Fibroblast of lung (primary cell): ENCODE measurements around the gene TFCP2. TPM values are rescaled to one million over a fixed set of nuclear protein-coding genes. Genes with fewer than 3 reads are reported as not detected.

Experiments used
- DNase-seq, 2 donors: peaks; one replicate each; pipeline versions ENCODE4 v3.0.0 to v3.0.0-alpha.2; 2010; ENCODE audit warnings: low read depth in 2 of 2
- H2AFZ ChIP-seq: 2 replicates; pipeline ENCODE4 v1.5.1; 2012; ENCODE audit warnings: low read length, control low read depth, inconsistent platforms
- H3K27ac ChIP-seq: 2 replicates; pipeline ENCODE4 v1.5.1; 2011; ENCODE audit warnings: low read length, control low read depth; ENCODE audit not compliant: insufficient read depth
- H3K27me3 ChIP-seq: 2 replicates; pipeline ENCODE4 v1.5.1; 2011; ENCODE audit warnings: mild to moderate bottlenecking, low read length; ENCODE audit not compliant: control insufficient read depth, insufficient read depth
- H3K36me3 ChIP-seq: 2 replicates; pipeline ENCODE4 v1.5.1; 2011; ENCODE audit warnings: low read length; ENCODE audit not compliant: control insufficient read depth, insufficient read depth
- H3K4me1 ChIP-seq: 2 replicates; pipeline ENCODE4 v1.5.1; 2011; ENCODE audit warnings: low read length; ENCODE audit not compliant: control insufficient read depth, insufficient read depth; ENCODE audit errors: extremely low read depth
- H3K4me2 ChIP-seq: 2 replicates; pipeline ENCODE4 v1.5.1; 2011; ENCODE audit warnings: low read length, control low read depth; ENCODE audit not compliant: insufficient read depth; ENCODE audit errors: extremely low read depth
- H3K4me3 ChIP-seq, 4 experiments: fragments of 200-600 bp in 1 of 4; sonication (generic) in 1 of 4; replicated peaks in 1 of 4; 2 replicates each; pipeline ENCODE4 v1.5.1; 2011 to 2016; ENCODE audit warnings: low read length in 4 of 4, low read depth in 3 of 4, mild to moderate bottlenecking in 3 of 4, control low read depth in 2 of 4, inconsistent platforms in 1 of 4, mixed read lengths in 1 of 4; ENCODE audit not compliant: insufficient read depth in 1 of 4; ENCODE audit errors: control extremely low read depth in 1 of 4
- H3K79me2 ChIP-seq: 2 replicates; pipeline ENCODE4 v1.5.1; 2012; ENCODE audit warnings: mild to moderate bottlenecking, low read length, inconsistent platforms; ENCODE audit not compliant: control insufficient read depth, insufficient read depth
- H3K9ac ChIP-seq: 2 replicates; pipeline ENCODE4 v1.5.1; 2011; ENCODE audit warnings: mild to moderate bottlenecking, low read length, control low read depth; ENCODE audit not compliant: insufficient read depth
- H3K9me3 ChIP-seq: 2 replicates; pipeline ENCODE4 v1.5.1; 2012; ENCODE audit warnings: low read depth, low read length; ENCODE audit not compliant: control insufficient read depth, insufficient read depth
- H4K20me1 ChIP-seq: 2 replicates; pipeline ENCODE4 v1.5.1; 2011; ENCODE audit warnings: low read length; ENCODE audit not compliant: control insufficient read depth, insufficient read depth; ENCODE audit errors: extremely low read depth
- CTCF ChIP-seq, 2 donors: IDR thresholded peaks in 1 of 2; conservative IDR thresholded peaks in 1 of 2; 1 replicate in 1 of 2; 2 replicates in 1 of 2; pipeline ENCODE4 v1.5.1; 2011 to 2012; ENCODE audit warnings: low read length in 2 of 2, control low read depth in 1 of 2, inconsistent platforms in 1 of 2, low read depth in 1 of 2, mild to moderate bottlenecking in 1 of 2
- EZH2 ChIP-seq: IDR thresholded peaks from 2 replicates; pipeline ENCODE4 v1.5.1; 2012; ENCODE audit warnings: low read length, control low read depth, mild to moderate bottlenecking; ENCODE audit errors: missing control alignments
- polyA plus RNA-seq, 2 donors: library from polyadenylated mRNA; depleted of rRNA in 1 of 2; stranded (reverse) in 1 of 2; unstranded in 1 of 2; fragments of >200 nt; gene quantifications; 2 replicates each; pipeline ENCODE4 v1.2.1, GENCODE V29; 2011 to 2012; ENCODE audit warnings: missing spikeins in 1 of 2
- total RNA-seq: library from RNA; depleted of rRNA; stranded (reverse); fragments of >200 nt; gene quantifications from 2 replicates; pipeline ENCODE4 v1.2.1, GENCODE V29; 2014

TFCP2 gene
- total and polyA plus RNA-seq, 2 donors (not counting 1 experiment from before 2014, with no cell fraction given), result 9.4 to 23.0 TPM

- Histone ChIP-seq H4K20me1 (no peaks in the 10 kb centered on the region), H3K79me2 (no peaks in the 10 kb centered on the region), H3K4me3 (no peak overlapping the region), H3K27ac (no peak overlapping the region), H2AFZ (no peak overlapping the region), H3K4me2 (no peak overlapping the region), H3K9me3 (no peaks in the 10 kb centered on the region), H3K27me3 (no peaks in the 10 kb centered on the region), H3K4me1 (no peaks in the 10 kb centered on the region), H3K9ac (no peak overlapping the region), H3K36me3 (no peaks in the 10 kb centered on the region)
- DNase-seq, result no peak
- TF ChIP-seq CTCF (conservative IDR thresholded peaks at IDR 0.05 in 1 of 2, IDR thresholded peaks at IDR 0.05 in 1 of 2; ENCODE audit: low read depth in 1 of 2, low read length in 2 of 2) (no peak), EZH2 (no peak)
These were observed 25.0 kb upstream of the TFCP2 start for GRCh38 chr12:51197736-51198567.

DNA sequence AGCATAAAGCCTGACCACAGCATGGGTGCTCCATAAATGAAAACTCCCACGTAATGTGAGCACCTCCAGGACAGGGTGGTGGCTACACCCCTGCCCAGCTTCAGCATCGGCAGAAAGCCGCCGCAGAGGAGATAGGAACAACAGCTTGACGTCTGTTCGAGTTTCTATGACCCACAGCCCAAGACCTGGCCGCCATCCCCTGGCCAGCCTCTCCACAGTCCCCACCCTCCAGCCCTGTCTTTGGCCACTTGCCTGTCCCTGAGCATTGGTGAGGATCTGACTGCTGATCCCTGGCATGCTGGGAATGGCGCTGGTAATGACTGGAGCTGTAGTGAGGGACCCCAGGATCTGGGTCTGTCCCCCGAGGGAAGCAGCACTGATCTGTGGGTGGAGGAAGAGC is 23.6 kb upstream of the TFCP2 start:
- H2AFZ ChIP-seq, result no peak overlapping the region
- no peaks in the 10 kb centered on the region for H3K79me2 ChIP-seq
- no peaks in the 10 kb centered on the region for H3K9me3 ChIP-seq
- DNase-seq, result no peak
- no peaks in the 10 kb centered on the region for H3K36me3 ChIP-seq
- no peak overlapping the region for H3K27ac ChIP-seq
- TF ChIP-seq EZH2, result no peak
- no peak for TF ChIP-seq CTCF (conservative IDR thresholded peaks at IDR 0.05 in 1 of 2, IDR thresholded peaks at IDR 0.05 in 1 of 2; ENCODE audit: low read depth in 1 of 2, low read length in 2 of 2)
- H3K4me2 ChIP-seq, result no peak overlapping the region
- no peaks in the 10 kb centered on the region for H3K27me3 ChIP-seq
- no peak overlapping the region for H3K4me3 ChIP-seq
- H3K9ac ChIP-seq, result no peak overlapping the region
- no peaks in the 10 kb centered on the region for H4K20me1 ChIP-seq
- H3K4me1 ChIP-seq, result no peaks in the 10 kb centered on the region

DNA sequence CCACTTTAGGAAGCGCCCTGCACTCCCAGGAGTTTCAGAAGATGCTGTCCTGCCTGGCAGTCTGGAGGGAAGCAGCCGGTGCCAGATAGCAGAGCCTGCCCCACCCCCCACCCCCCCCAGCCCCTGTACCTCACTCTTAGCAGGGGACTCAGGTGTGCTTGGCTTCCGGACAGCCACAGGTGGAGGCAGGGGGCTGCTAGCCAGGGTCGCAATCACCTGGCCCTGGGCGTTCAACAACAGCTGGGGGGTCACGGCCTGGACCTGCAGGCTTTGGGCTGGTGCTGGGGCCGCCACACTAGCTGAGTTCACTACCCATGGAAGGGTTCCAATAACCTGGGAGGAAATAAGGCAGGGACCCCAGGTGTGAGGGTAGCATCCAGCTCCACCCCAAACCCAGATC is 22.9 kb upstream of the TFCP2 start:
- Histone ChIP-seq H3K9me3 (no peaks in the 10 kb centered on the region), H3K9ac (no peak overlapping the region), H3K27ac (no peak overlapping the region), H3K36me3 (no peaks in the 10 kb centered on the region), H3K79me2 (no peaks in the 10 kb centered on the region), H4K20me1 (no peaks in the 10 kb centered on the region), H3K4me3 (no peak overlapping the region), H3K4me1 (no peaks in the 10 kb centered on the region), H3K27me3 (no peaks in the 10 kb centered on the region), H3K4me2 (no peak overlapping the region), H2AFZ (no peak overlapping the region)
- DNase-seq, result no peak
- TF ChIP-seq CTCF (conservative IDR thresholded peaks at IDR 0.05 in 1 of 2, IDR thresholded peaks at IDR 0.05 in 1 of 2; ENCODE audit: low read depth in 1 of 2, low read length in 2 of 2), result no peak
